Fibroblast of mammary gland (primary cell): ENCODE measurements around the gene KRTAP9-7.
"Not testable (repeated sequence)": the region's sequence is repeated elsewhere in the genome, so short reads cannot be mapped to it uniquely, and the experiment has no call there.

Experiments used
- DNase-seq: peaks from one replicate; pipeline ENCODE4 v3.0.0-alpha.2; 2010; ENCODE audit warnings: low read depth
- H3K4me3 ChIP-seq: 2 replicates; pipeline ENCODE4 v1.5.1; 2011; ENCODE audit warnings: low read depth, mild to moderate bottlenecking, low read length, moderate library complexity; ENCODE audit not compliant: control insufficient read depth
- TF ChIP-seq, protein P1 (sequence below): conservative IDR thresholded peaks from 2 replicates; pipeline ENCODE4 v1.5.1; 2011; ENCODE audit warnings: low read depth, low read length, inconsistent platforms; ENCODE audit not compliant: control insufficient read depth, insufficient read depth

Gene KRTAP9-7

DNA sequence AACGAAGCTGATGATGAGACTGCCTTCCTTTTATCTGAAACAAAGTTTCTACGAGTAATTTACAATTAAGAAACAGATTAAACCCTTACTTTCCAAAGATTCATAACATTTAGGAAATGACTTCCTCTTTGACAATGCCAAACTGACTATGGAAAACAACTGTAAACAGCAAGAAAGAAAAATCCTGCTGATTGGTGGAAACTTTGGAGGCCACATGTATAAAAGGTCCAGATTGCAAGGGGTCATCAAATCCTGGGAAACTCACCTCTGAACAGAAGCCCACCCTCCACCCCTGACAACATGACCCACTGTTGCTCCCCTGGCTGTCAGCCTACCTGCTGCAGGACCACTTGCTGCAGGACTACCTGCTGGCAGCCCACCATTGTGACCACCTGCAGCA lies 10.4 kb upstream of the KRTAP9-7 start, which contains the start of gene KRTAP9-6:
TSS of gene KRTAP9-6 (plus strand) at position 301 of the 400 bp plus-strand sequence. CDS start at position 301, 0 bp downstream.
- TF ChIP-seq, protein P1, sequence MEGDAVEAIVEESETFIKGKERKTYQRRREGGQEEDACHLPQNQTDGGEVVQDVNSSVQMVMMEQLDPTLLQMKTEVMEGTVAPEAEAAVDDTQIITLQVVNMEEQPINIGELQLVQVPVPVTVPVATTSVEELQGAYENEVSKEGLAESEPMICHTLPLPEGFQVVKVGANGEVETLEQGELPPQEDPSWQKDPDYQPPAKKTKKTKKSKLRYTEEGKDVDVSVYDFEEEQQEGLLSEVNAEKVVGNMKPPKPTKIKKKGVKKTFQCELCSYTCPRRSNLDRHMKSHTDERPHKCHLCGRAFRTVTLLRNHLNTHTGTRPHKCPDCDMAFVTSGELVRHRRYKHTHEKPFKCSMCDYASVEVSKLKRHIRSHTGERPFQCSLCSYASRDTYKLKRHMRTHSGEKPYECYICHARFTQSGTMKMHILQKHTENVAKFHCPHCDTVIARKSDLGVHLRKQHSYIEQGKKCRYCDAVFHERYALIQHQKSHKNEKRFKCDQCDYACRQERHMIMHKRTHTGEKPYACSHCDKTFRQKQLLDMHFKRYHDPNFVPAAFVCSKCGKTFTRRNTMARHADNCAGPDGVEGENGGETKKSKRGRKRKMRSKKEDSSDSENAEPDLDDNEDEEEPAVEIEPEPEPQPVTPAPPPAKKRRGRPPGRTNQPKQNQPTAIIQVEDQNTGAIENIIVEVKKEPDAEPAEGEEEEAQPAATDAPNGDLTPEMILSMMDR: no peak
- no peak within 1 kb of the TSS for H3K4me3 ChIP-seq
- DNase-seq: no peak

DNA sequence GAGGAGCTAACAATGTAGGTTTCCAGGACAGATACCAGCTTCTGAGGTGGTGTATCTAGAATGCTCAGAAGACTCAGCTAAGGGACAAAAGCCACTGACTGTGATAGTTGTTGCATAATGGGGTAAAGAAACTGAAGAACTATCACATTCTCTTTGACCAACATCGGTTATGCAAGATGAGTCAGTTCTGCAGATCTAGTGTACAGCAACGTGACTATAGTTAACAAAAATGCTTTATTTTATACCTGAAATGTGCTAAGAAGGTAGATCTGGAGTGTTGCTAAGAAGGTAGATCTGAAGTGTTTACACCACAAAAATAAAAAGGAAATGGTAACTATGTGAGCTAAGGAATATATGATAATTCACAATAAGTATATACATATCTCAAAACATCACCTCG lies 7.8 kb upstream of the KRTAP9-7 start:
- H3K4me3 ChIP-seq: no peak overlapping the region
- TF ChIP-seq, protein P1: no peak
- no peak for DNase-seq

DNA sequence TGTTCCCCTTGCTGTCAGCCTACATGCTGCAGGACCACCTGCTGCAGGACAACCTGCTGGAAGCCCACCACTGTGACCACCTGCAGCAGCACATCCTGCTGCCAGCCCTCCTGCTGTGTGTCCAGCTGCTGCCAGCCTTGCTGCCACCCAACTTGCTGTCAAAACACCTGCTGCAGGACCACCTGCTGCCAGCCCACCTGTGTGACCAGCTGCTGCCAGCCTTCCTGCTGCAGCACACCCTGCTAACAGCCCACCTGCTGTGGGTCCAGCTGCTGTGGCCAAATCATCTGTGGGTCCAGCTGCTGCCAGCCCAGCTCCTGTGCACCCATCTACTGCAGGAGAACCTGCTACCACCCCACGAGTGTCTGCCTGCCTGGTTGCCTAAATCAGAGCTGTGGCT lies 4.2 kb upstream of the KRTAP9-7 start:
- DNase-seq, H3K4me3 ChIP-seq: not testable (repeated sequence)

DNA sequence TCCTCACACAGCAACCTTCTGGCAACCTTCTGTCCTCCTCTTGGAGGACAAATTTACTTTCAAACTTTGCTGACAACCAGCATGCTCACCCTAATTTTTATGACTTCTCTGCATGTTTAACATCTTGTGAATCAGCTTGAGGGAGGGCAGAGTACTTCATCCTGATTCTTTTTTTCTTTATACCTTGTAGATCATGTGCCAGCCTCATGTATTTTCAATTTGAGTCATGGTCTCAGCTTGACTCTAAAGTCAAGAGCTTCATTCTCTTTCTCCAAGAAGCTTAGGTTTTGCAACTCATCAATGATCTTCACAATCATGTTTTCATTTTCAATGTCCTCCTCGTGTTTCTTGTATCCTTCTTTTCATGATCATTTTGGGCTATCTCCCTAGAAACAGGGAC lies 3.6 kb upstream of the KRTAP9-7 start:
- no peak for DNase-seq
- H3K4me3 ChIP-seq: no peak overlapping the region
- TF ChIP-seq, protein P1: no peak

GRCh38 chr17:41278176-41278955 lies 2.9 kb downstream of the KRTAP9-7 start:
- no peak for DNase-seq
- TF ChIP-seq, protein P1: no peak
- H3K4me3 ChIP-seq: no peak overlapping the region

DNA sequence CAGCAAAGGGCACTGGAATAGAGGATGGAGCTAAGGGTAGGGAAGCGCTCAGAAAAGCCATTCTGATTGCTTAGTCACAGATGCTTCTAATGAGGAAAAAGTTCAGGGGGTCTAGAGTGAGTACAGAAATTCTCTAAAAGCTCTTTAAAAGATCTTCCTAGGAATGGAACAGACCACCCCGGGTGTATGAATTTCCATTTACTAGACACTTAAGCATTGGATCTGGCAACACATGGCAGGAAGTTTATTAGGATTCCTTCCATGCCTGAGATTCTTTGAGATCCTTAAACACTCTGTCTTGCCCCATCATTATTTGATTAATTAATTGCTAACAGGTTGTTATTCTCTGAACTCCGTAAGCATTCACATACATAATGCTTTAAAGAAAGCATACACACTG lies 8.5 kb downstream of the KRTAP9-7 start:
- no peak for DNase-seq
- TF ChIP-seq, protein P1: no peak
- no peak overlapping the region for H3K4me3 ChIP-seq

- TF ChIP-seq, protein P1: no peak
- DNase-seq: no peak
- H3K4me3 ChIP-seq: no peak overlapping the region
Observed at GRCh38 chr17:41284546-41284945, 9.0 kb downstream of the KRTAP9-7 start.
